Gastrocnemius medialis (tissue), 4 donors: ENCODE results near the gene MRPS18B. TPM values are rescaled to one million over a fixed set of nuclear protein-coding genes. Genes with fewer than 3 reads are reported as not detected.

Experiments used
- ATAC-seq, 2 donors: fragments of 150-250 bp; one replicate each; pipeline ENCODE4 v1.9.1; 2016
- DNase-seq, 2 donors: peaks; one replicate each; pipeline ENCODE4 v3.0.0-alpha.2; 2019
- H3K27ac ChIP-seq, 4 donors: fragments of 200-600 bp; sonication (generic); 1 replicate in 1 of 4; 2 replicates in 3 of 4; pipeline ENCODE4 v1.5.1; 2016 to 2018; ENCODE audit warnings: mild to moderate bottlenecking in 2 of 4, moderate library complexity in 1 of 4
- H3K27me3 ChIP-seq, 3 donors: fragments of 200-600 bp; sonication (generic) in 2 of 3; 1 replicate in 1 of 3; 2 replicates in 2 of 3; pipeline versions ENCODE4 v1.5.1 to v1.6.0; 2016 to 2019; ENCODE audit warnings: mild to moderate bottlenecking in 1 of 3, moderate library complexity in 1 of 3
- H3K36me3 ChIP-seq, 2 donors: fragments of 200-600 bp; sonication (generic) in 1 of 2; one replicate each; pipeline ENCODE4 v1.5.1; 2017 to 2018
- H3K4me1 ChIP-seq, 2 donors: fragments of 200-600 bp; sonication (generic) in 1 of 2; one replicate each; pipeline ENCODE4 v1.5.1; 2016 to 2017; ENCODE audit warnings: mild to moderate bottlenecking in 2 of 2
- H3K4me3 ChIP-seq, 4 donors: fragments of 200-600 bp; sonication (generic) in 3 of 4; 1 replicate in 1 of 4; 2 replicates in 3 of 4; pipeline ENCODE4 v1.5.1; 2016 to 2019; ENCODE audit warnings: mild to moderate bottlenecking in 2 of 4
- H3K9me3 ChIP-seq, 3 donors: fragments of 200-600 bp; sonication (generic) in 2 of 3; 1 replicate in 1 of 3; 2 replicates in 2 of 3; pipeline ENCODE4 v1.5.1; 2016 to 2019
- POLR2A ChIP-seq, 2 donors: fragments of 450-650 bp; IDR thresholded peaks; one replicate each; pipeline ENCODE4 v1.6.1; 2017; ENCODE audit warnings: antibody characterized with exemption in 2 of 2, mild to moderate bottlenecking in 2 of 2, moderate library complexity in 2 of 2
- in situ Hi-C, 4 donors: fragments of 200-750 bp; cut with MboI; loops; one replicate each; pipeline versions ENCODE4 v1.15.0 to v1.8.0; 2017; ENCODE audit warnings: low sequenced_read_pairs in 4 of 4
- intact Hi-C: fragments of 100-400 bp; cut with DNase I; formaldehyde crosslinking; loops from one replicate; pipeline ENCODE4 v1.15.1; 2023; ENCODE audit warnings: low total_unique reads
- microRNA counts, 2 donors: library from miRNA; unstranded; fragments of <30 nt; microRNA quantifications; one replicate each; lab custom pipeline; 2016
- microRNA-seq, 2 donors: library from miRNA; unstranded; fragments of <30 nt; microRNA quantifications; one replicate each; pipeline ENCODE4, GENCODE V29; 2016; ENCODE audit warnings: borderline replicate concordance in 2 of 2
- total RNA-seq, 4 donors: library from RNA; depleted of rRNA; stranded (reverse); fragments of >200 nt; gene quantifications; one replicate each; pipeline versions ENCODE4 v1.1.0 to v1.2.3, GENCODE V29; 2016
- TF ChIP-seq, protein P1 (sequence below), 5 experiments: fragments of 450-650 bp in 3 of 5; fragments of 200-600 bp in 2 of 5; sonication (generic) in 2 of 5; IDR thresholded peaks in 4 of 5; conservative IDR thresholded peaks in 1 of 5; 1 replicate in 4 of 5; 2 replicates in 1 of 5; pipeline ENCODE4 v1.5.1; 2016 to 2019; ENCODE audit warnings: antibody characterized with exemption in 5 of 5, mild to moderate bottlenecking in 3 of 5, moderate library complexity in 3 of 5

The MRPS18B gene
- total RNA-seq, 4 donors from 2014 or later: 155 to 211 (median 167) TPM

GRCh38 chr6:30670760-30671527 is 53.3 kb downstream of the MRPS18B start:
- ATAC-seq (no peak), DNase-seq (no peak)
- Histone ChIP-seq H3K4me1 (peaks cover 15 to 18% of the 10 kb centered on the region in 2 donors), H3K9me3 (no peaks in the 10 kb centered on the region), H3K4me3 (peak overlapping the region in 1 of 4 donors; percentile 93), H3K36me3 (peaks cover 0 to 47% of the 10 kb centered on the region in 2 donors), H3K27ac (no peak overlapping the region), H3K27me3 (no peaks in the 10 kb centered on the region)
- no peak for TF ChIP-seq POLR2A (IDR thresholded peaks at IDR 0.05)
- TF ChIP-seq, protein P1, sequence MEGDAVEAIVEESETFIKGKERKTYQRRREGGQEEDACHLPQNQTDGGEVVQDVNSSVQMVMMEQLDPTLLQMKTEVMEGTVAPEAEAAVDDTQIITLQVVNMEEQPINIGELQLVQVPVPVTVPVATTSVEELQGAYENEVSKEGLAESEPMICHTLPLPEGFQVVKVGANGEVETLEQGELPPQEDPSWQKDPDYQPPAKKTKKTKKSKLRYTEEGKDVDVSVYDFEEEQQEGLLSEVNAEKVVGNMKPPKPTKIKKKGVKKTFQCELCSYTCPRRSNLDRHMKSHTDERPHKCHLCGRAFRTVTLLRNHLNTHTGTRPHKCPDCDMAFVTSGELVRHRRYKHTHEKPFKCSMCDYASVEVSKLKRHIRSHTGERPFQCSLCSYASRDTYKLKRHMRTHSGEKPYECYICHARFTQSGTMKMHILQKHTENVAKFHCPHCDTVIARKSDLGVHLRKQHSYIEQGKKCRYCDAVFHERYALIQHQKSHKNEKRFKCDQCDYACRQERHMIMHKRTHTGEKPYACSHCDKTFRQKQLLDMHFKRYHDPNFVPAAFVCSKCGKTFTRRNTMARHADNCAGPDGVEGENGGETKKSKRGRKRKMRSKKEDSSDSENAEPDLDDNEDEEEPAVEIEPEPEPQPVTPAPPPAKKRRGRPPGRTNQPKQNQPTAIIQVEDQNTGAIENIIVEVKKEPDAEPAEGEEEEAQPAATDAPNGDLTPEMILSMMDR (IDR thresholded peaks at IDR 0.05 in 4 of 5, conservative IDR thresholded peaks at IDR 0.05 in 1 of 5): no peak
- in situ Hi-C loops (loop anchor here in 1 of 4 donors (25.0 kb wide), 1 partner anchor 416 kb away; no protein-coding TSS in a partner anchor), intact Hi-C loops (loop anchor here (5.0 kb wide), 4 partner anchors 54 to 241 kb away; partner anchors contain the start of genes HLA-E, MRPS18B, PPP1R10 and VARS2)

DNA sequence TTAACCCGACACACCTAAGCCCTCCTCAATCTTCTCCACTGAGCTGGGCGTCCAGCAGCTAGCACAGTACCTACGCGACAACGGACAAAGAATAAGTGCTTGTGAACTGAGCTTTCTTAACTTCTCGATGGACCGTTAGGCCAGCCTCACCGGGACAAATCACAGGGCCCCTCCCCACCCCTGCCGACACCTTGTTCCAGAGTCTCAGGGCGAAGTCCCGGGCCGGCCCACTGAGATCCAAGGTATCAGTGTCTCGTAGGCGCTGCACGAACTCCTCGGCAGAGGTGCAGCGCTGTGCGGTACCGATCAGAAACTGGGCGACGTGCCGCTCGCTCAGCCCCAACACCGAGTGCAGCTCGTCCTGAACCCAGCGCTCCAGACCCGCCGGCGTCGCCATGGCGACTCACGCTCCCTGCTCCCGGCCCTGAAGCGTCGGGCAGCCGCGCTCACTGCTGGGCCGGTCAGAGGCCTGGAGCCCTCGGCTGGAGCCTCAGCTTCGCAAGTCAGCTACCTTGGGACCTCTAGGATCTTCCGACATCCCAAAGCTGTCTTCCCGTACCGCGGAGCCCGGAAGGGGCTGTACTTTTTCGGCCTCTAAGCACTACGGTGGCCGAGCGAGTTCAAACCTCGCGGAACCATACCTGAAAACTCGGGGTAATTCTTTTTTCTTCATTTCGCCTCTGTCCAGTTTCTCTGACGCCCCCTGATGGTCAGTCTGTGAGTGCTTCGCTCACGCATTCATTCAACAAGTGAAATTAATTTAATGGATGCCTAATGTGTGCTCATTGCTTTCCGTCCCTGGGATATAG is 55.0 kb downstream of the MRPS18B start, which contains the start of gene DHX16:
DHX16 (minus strand) TSS at position 562 of the 809 bp plus-strand sequence; CDS start at position 397, 165 bp downstream.
- H3K27me3 ChIP-seq: no peaks in the 10 kb centered on the region
- no peaks in the 10 kb centered on the region for H3K9me3 ChIP-seq
- peak within 1 kb of the TSS; percentile 78 to 95 (median 91) for H3K4me3 ChIP-seq
- peak within 1 kb of the TSS; percentile 78 to 88 (median 82) for H3K27ac ChIP-seq
- in situ Hi-C loops: loop anchor here in 1 of 4 donors (25.0 kb wide), 1 partner anchor 415 kb away; no protein-coding TSS in a partner anchor
- DNase-seq (peak; percentile 91 to 96), ATAC-seq (peak; percentile 90 to 94)
- peaks cover 0 to 46% of the 10 kb centered on the region in 2 donors for H3K36me3 ChIP-seq
- intact Hi-C loops: loop anchor here (1.0 to 5.0 kb wide), 6 partner anchors 18 to 240 kb away; partner anchors contain the start of genes C6orf136, HLA-E, MRPS18B and NRM
- peaks cover 15 to 18% of the 10 kb centered on the region in 2 donors for H3K4me1 ChIP-seq
- peak in 1 of 2 donors; percentile 30 for TF ChIP-seq POLR2A (IDR thresholded peaks at IDR 0.05)
- TF ChIP-seq, protein P1 (IDR thresholded peaks at IDR 0.05 in 4 of 5, conservative IDR thresholded peaks at IDR 0.05 in 1 of 5): peak; percentile 65 to 89 (median 86)

MicroRNA genes within 50 kb of the gene (microRNA counts, 767-probe panel; counts per million panel counts)
- microRNA hsa-miR-877-5p (lab: Ali Mortazavi, UCI): 356 to 448 counts per million in 2 donors

Small RNA genes lying within 50 kb of the gene (microRNA-seq; reads per million reads assigned to microRNA genes)
- 15.4 to 35.0 reads per million in 2 donors for gene MIR877

Other genes with a start within 250 kb of the MRPS18B start
- 100 to 1,000 TPM; 135 to 248 (median 157) TPM for gene HLA-E, start 128.3 kb upstream of the MRPS18B start, total RNA-seq
- gene GNL1, start 61.4 kb upstream of the MRPS18B start, total RNA-seq: 10 to 100 TPM; 13.2 to 16.0 (median 14.9) TPM
- gene PRR3, start 60.5 kb upstream of the MRPS18B start, total RNA-seq: 1 to 10 TPM in 3 of 4 donors, under 1 TPM in 1; 0.75 to 1.6 (median 1.3) TPM
- 100 to 1,000 TPM in 3 of 4 donors, 10 to 100 TPM in 1; 55.8 to 122 (median 111) TPM for gene ABCF1, start 46.4 kb upstream of the MRPS18B start, total RNA-seq
- 10 to 100 TPM; 24.1 to 31.5 (median 27.0) TPM for gene PPP1R10, start 597 bp upstream of the MRPS18B start, total RNA-seq
- gene ATAT1, start 9.0 kb downstream of the MRPS18B start, total RNA-seq: 1 to 10 TPM in 2 of 4 donors, under 1 TPM in 2; 0.73 to 7.8 (median 1.7) TPM
- gene C6orf136, start 29.3 kb downstream of the MRPS18B start, total RNA-seq: 10 to 100 TPM; 11.2 to 24.9 (median 19.8) TPM
- gene DHX16, start 55.2 kb downstream of the MRPS18B start, total RNA-seq: 10 to 100 TPM; 39.1 to 74.8 (median 49.4) TPM
- 10 to 100 TPM in 3 of 4 donors, 1 to 10 TPM in 1; 4.4 to 16.9 (median 12.4) TPM for gene PPP1R18, start 68.8 kb downstream of the MRPS18B start, total RNA-seq
- gene NRM, start 73.1 kb downstream of the MRPS18B start, total RNA-seq: 1 to 10 TPM in 3 of 4 donors, under 1 TPM in 1; 0.32 to 2.0 (median 1.4) TPM
- gene MDC1, start 99.4 kb downstream of the MRPS18B start, total RNA-seq: 1 to 10 TPM; 3.6 to 8.9 (median 6.2) TPM
- 100 to 1,000 TPM in 3 of 4 donors, 10 to 100 TPM in 1; 79.7 to 294 (median 193) TPM for gene TUBB, start 102.5 kb downstream of the MRPS18B start, total RNA-seq
- gene FLOT1, start 124.8 kb downstream of the MRPS18B start, total RNA-seq: 100 to 1,000 TPM in 3 of 4 donors, 10 to 100 TPM in 1; 96.9 to 127 (median 117) TPM
- gene IER3, start 126.7 kb downstream of the MRPS18B start, total RNA-seq: 1 to 10 TPM in 3 of 4 donors, under 1 TPM in 1; 0.24 to 2.0 (median 1.4) TPM